GM18499 (cell line): ENCODE results near the gene IAH1.
"Not testable (repeated sequence)": the region's sequence is repeated elsewhere in the genome, so short reads cannot be mapped to it uniquely, and the experiment has no call there.

ENCODE experiments used
- ATAC-seq: cut with Tn5 transposase; IDR thresholded peaks from one replicate; pipeline ENCODE4 v1.9.1; 2021; ENCODE audit warnings: moderate number of reproducible peaks; ENCODE audit not compliant: insufficient read depth, unreplicated experiment

Gene IAH1

GRCh38 chr2:9472511-9472910, 1.8 kb upstream of the IAH1 start:
- no peak for ATAC-seq

- ATAC-seq: no peak
Measured at GRCh38 chr2:9473308-9473984, 905 bp upstream of the IAH1 start.

GRCh38 chr2:9473985-9474360, 378 bp upstream of the IAH1 start:
- ATAC-seq: no peak

GRCh38 chr2:9477914-9478313, 3.6 kb downstream of the IAH1 start:
- ATAC-seq: no peak

- ATAC-seq: no peak
Measured at GRCh38 chr2:9478526-9478925, 4.2 kb downstream of the IAH1 start.

- no peak for ATAC-seq
Measured at GRCh38 chr2:9480157-9480556, 5.8 kb downstream of the IAH1 start.

GRCh38 chr2:9483107-9483506, 8.8 kb downstream of the IAH1 start:
- no peak for ATAC-seq

- no peak for ATAC-seq
Measured at GRCh38 chr2:9484533-9484932, 10.2 kb downstream of the IAH1 start.

GRCh38 chr2:9488583-9489547, 14.5 kb downstream of the IAH1 start:
- no peak for ATAC-seq

GRCh38 chr2:9490789-9491188, 16.4 kb downstream of the IAH1 start:
- no peak for ATAC-seq

GRCh38 chr2:9492927-9493326, 18.6 kb downstream of the IAH1 start:
- ATAC-seq: no peak

- ATAC-seq: no peak
Measured at GRCh38 chr2:9493478-9493877, 19.1 kb downstream of the IAH1 start.

GRCh38 chr2:9494081-9494480, 19.7 kb downstream of the IAH1 start:
- ATAC-seq: no peak

GRCh38 chr2:9497017-9497416, 22.7 kb downstream of the IAH1 start:
- no peak for ATAC-seq

- no peak for ATAC-seq
Measured at GRCh38 chr2:9498210-9498609, 23.9 kb downstream of the IAH1 start.

- ATAC-seq: no peak
Measured at GRCh38 chr2:9508931-9509330, 34.6 kb downstream of the IAH1 start.

GRCh38 chr2:9513946-9514345, 39.6 kb downstream of the IAH1 start:
- not testable (repeated sequence) for ATAC-seq

GRCh38 chr2:9517118-9517782, 42.9 kb downstream of the IAH1 start:
- no peak for ATAC-seq

- no peak for ATAC-seq
Measured at GRCh38 chr2:9518163-9518562, 43.8 kb downstream of the IAH1 start.

GRCh38 chr2:9518780-9519179, 44.4 kb downstream of the IAH1 start:
- no peak for ATAC-seq

- no peak for ATAC-seq
Measured at GRCh38 chr2:9519250-9519649, 44.9 kb downstream of the IAH1 start.
